ENCODE results near the gene RABEPK.
"Not testable (repeated sequence)": the region's sequence is repeated elsewhere in the genome, so short reads cannot be mapped to it uniquely, and the experiment has no call there.

RABEPK gene
- long read RNA-seq, donor 1, transcript RABEPK-204 (9 exons, 1,466 nt) = major isoform, 6 of 484 reads
- long read RNA-seq, donor 1, partial matches to known transcripts = 234 of 484 reads
- long read RNA-seq, donor 1, other reads (novel, unspliced or antisense) = 241 of 484 reads
- long read RNA-seq, donor 2, partial matches to known transcripts = 148 of 225 reads
- long read RNA-seq, donor 2, other reads (novel, unspliced or antisense) = 72 of 225 reads
- long read RNA-seq, donor 3, partial matches to known transcripts = 0 of 5 reads
- long read RNA-seq, donor 3, other reads (novel, unspliced or antisense) = 0 of 5 reads
- long read RNA-seq, donor 4, partial matches to known transcripts = 0 of 3 reads
- long read RNA-seq, donor 4, other reads (novel, unspliced or antisense) = 0 of 3 reads
- long read RNA-seq, donor 5, transcript RABEPK-204 (9 exons, 1,466 nt) = major isoform, 5 of 456 reads
- long read RNA-seq, donor 5, partial matches to known transcripts = 440 of 456 reads
- long read RNA-seq, donor 5, other reads (novel, unspliced or antisense) = 7 of 456 reads
- long read RNA-seq, donor 6, partial matches to known transcripts = 5 of 55 reads
- long read RNA-seq, donor 6, other reads (novel, unspliced or antisense) = 48 of 55 reads
- long read RNA-seq, donor 7, transcript RABEPK-204 (9 exons, 1,466 nt) = minor isoform, 5 of 13 reads
- long read RNA-seq, donor 7, transcript RABEPK-202 (8 exons, 1,504 nt) = major isoform, 7 of 13 reads
- long read RNA-seq, donor 7, partial matches to known transcripts = 0 of 13 reads
- long read RNA-seq, donor 7, other reads (novel, unspliced or antisense) = 0 of 13 reads
- long read RNA-seq, donor 8, partial matches to known transcripts = 0 of 5 reads
- long read RNA-seq, donor 8, other reads (novel, unspliced or antisense) = 0 of 5 reads

- peak; percentile 97 for DNase-seq
Measured at GRCh38 chr9:125200216-125201047, at the start of gene RABEPK. Gene RABEPK, plus strand, starts transcription at chr9:125200542. Its CDS starts 2,472 bp downstream, at chr9:125203014.

GRCh38 chr9:125151730-125152129 lies 48.6 kb upstream of the RABEPK start:
- DNase-seq = no peak

- no peak for DNase-seq
Measured at GRCh38 chr9:125153712-125154367, 46.5 kb upstream of the RABEPK start.

- no peak for DNase-seq
Measured at GRCh38 chr9:125156551-125156950, 43.8 kb upstream of the RABEPK start.

GRCh38 chr9:125160750-125161149 lies 39.6 kb upstream of the RABEPK start:
- no peak for DNase-seq

GRCh38 chr9:125161284-125161918 lies 38.9 kb upstream of the RABEPK start:
- no peak for DNase-seq

- not testable (repeated sequence) for DNase-seq
Measured at GRCh38 chr9:125162891-125163290, 37.5 kb upstream of the RABEPK start.

GRCh38 chr9:125166762-125167161 lies 33.6 kb upstream of the RABEPK start:
- DNase-seq = no peak

GRCh38 chr9:125169895-125170294 lies 30.4 kb upstream of the RABEPK start:
- DNase-seq = no peak

- DNase-seq = no peak
Measured at GRCh38 chr9:125172031-125172755, 28.1 kb upstream of the RABEPK start.

GRCh38 chr9:125176636-125177035 lies 23.7 kb upstream of the RABEPK start:
- DNase-seq = no peak

GRCh38 chr9:125177888-125178287 lies 22.5 kb upstream of the RABEPK start:
- no peak for DNase-seq

- DNase-seq = not testable (repeated sequence)
Measured at GRCh38 chr9:125179776-125180175, 20.6 kb upstream of the RABEPK start.

- DNase-seq = no peak
Measured at GRCh38 chr9:125180876-125181275, 19.5 kb upstream of the RABEPK start.

- not testable (repeated sequence) for DNase-seq
Measured at GRCh38 chr9:125181756-125182155, 18.6 kb upstream of the RABEPK start.

- DNase-seq = no peak
Measured at GRCh38 chr9:125183054-125183453, 17.3 kb upstream of the RABEPK start.

GRCh38 chr9:125183561-125183960 lies 16.8 kb upstream of the RABEPK start:
- no peak for DNase-seq

- DNase-seq = no peak
Measured at GRCh38 chr9:125189011-125189360, 11.4 kb upstream of the RABEPK start.

GRCh38 chr9:125189361-125190289 lies 10.7 kb upstream of the RABEPK start, which contains the start of gene PPP6C:
Gene PPP6C, minus strand, starts transcription at chr9:125189803. Its CDS starts 85 bp downstream, at chr9:125189718.
- DNase-seq = peak; percentile 91
